Regular cardiac myocyte (primary cell): ENCODE measurements around the gene UBQLN1. TPM values are rescaled to one million over a fixed set of nuclear protein-coding genes. Genes with fewer than 3 reads are reported as not detected.

ENCODE experiments used
- total RNA-seq: library from RNA; depleted of rRNA; stranded (reverse); fragments of >200 nt; gene quantifications from 2 replicates; pipeline ENCODE4 v1.2.3, GENCODE V29; 2014

Gene UBQLN1
- 121 and 131 TPM in 2 replicates for total RNA-seq

GRCh38 chr9:83707768-83708514, at the start of gene UBQLN1:
Gene UBQLN1 (minus strand): TSS chr9:83707958. CDS start chr9:83707679, 279 bp downstream.

GRCh38 chr9:83622939-83623678, 84.6 kb downstream of the UBQLN1 start, which contains the start of gene IDNK:
Gene IDNK (plus strand): TSS chr9:83623143. CDS start chr9:83623172, 29 bp downstream.

Other genes starting within 250 kb of the UBQLN1 start
- 8.2 and 11.1 TPM in 2 replicates for gene FRMD3, start 169.6 kb downstream of the UBQLN1 start, total RNA-seq
- 2.8 and 5.8 TPM in 2 replicates for gene IDNK, start 84.8 kb downstream of the UBQLN1 start, total RNA-seq
- 0.38 and 0.56 TPM in 2 replicates for gene GKAP1, start 109.8 kb upstream of the UBQLN1 start, total RNA-seq
- gene KIF27, start 213.5 kb upstream of the UBQLN1 start, total RNA-seq = 2.5 and 4.5 TPM in 2 replicates